Measurements from ENCODE around the gene NPEPPS.

Gene NPEPPS

GRCh38 chr17:47649972-47650524 lies 119.1 kb downstream of the NPEPPS start:
- Histone ChIP-seq H4K91ac (ENCODE audit: low read depth, low read length) (peak overlapping the region; percentile 93), H2BK120ac (ENCODE audit: insufficient read depth, low read length, poor library complexity) (peak overlapping the region; percentile 91), H3K18ac (ENCODE audit: low read length) (peak overlapping the region; percentile 100), H3K27ac (ENCODE audit: low read depth, low read length) (peak overlapping the region; percentile 82), H3K4ac (ENCODE audit: low read depth, low read length) (peak overlapping the region; percentile 95), H3K14ac (ENCODE audit: low read length) (peak overlapping the region; percentile 99), H2AFZ (ENCODE audit: insufficient read depth, low read length, poor library complexity) (peak overlapping the region; percentile 87), H4K12ac (ENCODE audit: low read depth, low read length) (peak overlapping the region; percentile 96), H2BK12ac (ENCODE audit: low read length) (no peak overlapping the region), H3K27me3 (ENCODE audit: insufficient read depth, low read length) (no peaks in the 10 kb centered on the region), H3K23ac (ENCODE audit: low read length) (no peak overlapping the region), H4K8ac (ENCODE audit: low read depth, low read length) (peak overlapping the region; percentile 95), H3K79me2 (ENCODE audit: control insufficient read depth, insufficient read depth, low read length, poor library complexity) (peaks cover 13% of the 10 kb centered on the region), H3K4me3 (ENCODE audit: low read depth, low read length) (peak overlapping the region; percentile 83), H3K9ac (ENCODE audit: low read length) (peak overlapping the region; percentile 90), H2BK5ac (ENCODE audit: low read depth, low read length, poor library complexity) (peak overlapping the region; percentile 78), H3K9me3 (ENCODE audit: insufficient read depth, low read depth, low read length) (no peaks in the 10 kb centered on the region), H2AK5ac (ENCODE audit: low read length) (peak overlapping the region; percentile 98), H3K79me1 (ENCODE audit: low read length) (peaks cover 16% of the 10 kb centered on the region), H3K36me3 (ENCODE audit: control insufficient read depth in 1 of 2, insufficient read depth in 2 of 2, low read length in 2 of 2) (peaks cover 6 to 15% of the 10 kb centered on the region in 2 experiments), H3K4me2 (ENCODE audit: low read length) (peak overlapping the region; percentile 27), H3K4me1 (ENCODE audit: control insufficient read depth in 1 of 2, insufficient read depth in 2 of 2, low read length in 2 of 2) (peaks cover 0 to 9% of the 10 kb centered on the region in 2 experiments)
- no CpG with 5 or more reads among the region's 48 CpGs for WGBS (ENCODE audit: extremely low coverage, insufficient coverage, insufficient read length)
- peak; percentile 30 to 44 for DNase-seq

GRCh38 chr17:47650525-47651522 lies 119.9 kb downstream of the NPEPPS start:
- Histone ChIP-seq H3K9ac (ENCODE audit: low read length) (peak overlapping the region; percentile 90), H3K14ac (ENCODE audit: low read length) (peak overlapping the region; percentile 99), H4K8ac (ENCODE audit: low read depth, low read length) (peak overlapping the region; percentile 95), H3K36me3 (ENCODE audit: control insufficient read depth in 1 of 2, insufficient read depth in 2 of 2, low read length in 2 of 2) (peaks cover 6 to 22% of the 10 kb centered on the region in 2 experiments), H3K9me3 (ENCODE audit: insufficient read depth, low read depth, low read length) (no peaks in the 10 kb centered on the region), H3K4ac (ENCODE audit: low read depth, low read length) (peak overlapping the region; percentile 96), H3K27ac (ENCODE audit: low read depth, low read length) (peak overlapping the region; percentile 82), H2BK12ac (ENCODE audit: low read length) (no peak overlapping the region), H4K91ac (ENCODE audit: low read depth, low read length) (peak overlapping the region; percentile 93), H3K4me3 (ENCODE audit: low read depth, low read length) (peak overlapping the region; percentile 83), H3K4me1 (ENCODE audit: control insufficient read depth in 1 of 2, insufficient read depth in 2 of 2, low read length in 2 of 2) (peaks cover 0 to 9% of the 10 kb centered on the region in 2 experiments), H4K12ac (ENCODE audit: low read depth, low read length) (no peak overlapping the region), H3K79me1 (ENCODE audit: low read length) (peaks cover 16% of the 10 kb centered on the region), H2BK120ac (ENCODE audit: insufficient read depth, low read length, poor library complexity) (peak overlapping the region; percentile 91), H2AFZ (ENCODE audit: insufficient read depth, low read length, poor library complexity) (no peak overlapping the region), H3K23ac (ENCODE audit: low read length) (no peak overlapping the region), H2AK5ac (ENCODE audit: low read length) (peak overlapping the region; percentile 87), H3K18ac (ENCODE audit: low read length) (peak overlapping the region; percentile 100), H3K4me2 (ENCODE audit: low read length) (peak overlapping the region; percentile 87), H2BK5ac (ENCODE audit: low read depth, low read length, poor library complexity) (peak overlapping the region; percentile 57), H3K27me3 (ENCODE audit: insufficient read depth, low read length) (no peaks in the 10 kb centered on the region), H3K79me2 (ENCODE audit: control insufficient read depth, insufficient read depth, low read length, poor library complexity) (peaks cover 13% of the 10 kb centered on the region)
- peak; percentile 92 to 93 for DNase-seq
- no CpG with 5 or more reads among the region's 39 CpGs for WGBS (ENCODE audit: extremely low coverage, insufficient coverage, insufficient read length)

- Histone ChIP-seq H2AK5ac (ENCODE audit: low read length) (no peak overlapping the region), H3K79me2 (ENCODE audit: control insufficient read depth, insufficient read depth, low read length, poor library complexity) (peaks cover 13% of the 10 kb centered on the region), H3K14ac (ENCODE audit: low read length) (no peak overlapping the region), H3K27ac (ENCODE audit: low read depth, low read length) (no peak overlapping the region), H4K8ac (ENCODE audit: low read depth, low read length) (no peak overlapping the region), H3K4me3 (ENCODE audit: low read depth, low read length) (no peak overlapping the region), H3K4me2 (ENCODE audit: low read length) (no peak overlapping the region), H2BK5ac (ENCODE audit: low read depth, low read length, poor library complexity) (no peak overlapping the region), H3K4ac (ENCODE audit: low read depth, low read length) (peak overlapping the region; percentile 77), H3K79me1 (ENCODE audit: low read length) (peaks cover 16% of the 10 kb centered on the region), H3K9ac (ENCODE audit: low read length) (no peak overlapping the region), H3K27me3 (ENCODE audit: insufficient read depth, low read length) (no peaks in the 10 kb centered on the region), H4K91ac (ENCODE audit: low read depth, low read length) (no peak overlapping the region), H3K9me3 (ENCODE audit: insufficient read depth, low read depth, low read length) (no peaks in the 10 kb centered on the region), H4K12ac (ENCODE audit: low read depth, low read length) (no peak overlapping the region), H3K18ac (ENCODE audit: low read length) (no peak overlapping the region), H3K23ac (ENCODE audit: low read length) (no peak overlapping the region), H3K4me1 (ENCODE audit: control insufficient read depth in 1 of 2, insufficient read depth in 2 of 2, low read length in 2 of 2) (peaks cover 0 to 9% of the 10 kb centered on the region in 2 experiments), H2BK12ac (ENCODE audit: low read length) (no peak overlapping the region), H2BK120ac (ENCODE audit: insufficient read depth, low read length, poor library complexity) (no peak overlapping the region), H2AFZ (ENCODE audit: insufficient read depth, low read length, poor library complexity) (no peak overlapping the region), H3K36me3 (ENCODE audit: control insufficient read depth in 1 of 2, insufficient read depth in 2 of 2, low read length in 2 of 2) (peaks cover 14 to 30% of the 10 kb centered on the region in 2 experiments)
- no peak for DNase-seq
- no CpG with 5 or more reads among the region's 2 CpGs for WGBS (ENCODE audit: extremely low coverage, insufficient coverage, insufficient read length)
Measured at GRCh38 chr17:47651704-47652103, 120.8 kb downstream of the NPEPPS start.

GRCh38 chr17:47652570-47652969 lies 121.7 kb downstream of the NPEPPS start:
- WGBS (ENCODE audit: extremely low coverage, insufficient coverage, insufficient read length), result no CpG with 5 or more reads among the region's 6 CpGs
- H3K9me3 ChIP-seq (ENCODE audit: insufficient read depth, low read depth, low read length), result no peaks in the 10 kb centered on the region
- H3K4me1 ChIP-seq (ENCODE audit: control insufficient read depth in 1 of 2, insufficient read depth in 2 of 2, low read length in 2 of 2), result peaks cover 0 to 9% of the 10 kb centered on the region in 2 experiments
- H2AK5ac ChIP-seq (ENCODE audit: low read length), result no peak overlapping the region
- H2BK5ac ChIP-seq (ENCODE audit: low read depth, low read length, poor library complexity), result no peak overlapping the region
- no peak for DNase-seq
- peaks cover 13% of the 10 kb centered on the region for H3K79me2 ChIP-seq (ENCODE audit: control insufficient read depth, insufficient read depth, low read length, poor library complexity)
- no peak overlapping the region for H3K14ac ChIP-seq (ENCODE audit: low read length)
- H4K8ac ChIP-seq (ENCODE audit: low read depth, low read length), result no peak overlapping the region
- H3K4me2 ChIP-seq (ENCODE audit: low read length), result no peak overlapping the region
- no peak overlapping the region for H2BK12ac ChIP-seq (ENCODE audit: low read length)
- H3K27me3 ChIP-seq (ENCODE audit: insufficient read depth, low read length), result no peaks in the 10 kb centered on the region
- H4K91ac ChIP-seq (ENCODE audit: low read depth, low read length), result no peak overlapping the region
- H3K79me1 ChIP-seq (ENCODE audit: low read length), result peaks cover 16% of the 10 kb centered on the region
- H3K4me3 ChIP-seq (ENCODE audit: low read depth, low read length), result no peak overlapping the region
- no peak overlapping the region for H3K9ac ChIP-seq (ENCODE audit: low read length)
- H4K12ac ChIP-seq (ENCODE audit: low read depth, low read length), result no peak overlapping the region
- H3K27ac ChIP-seq (ENCODE audit: low read depth, low read length), result no peak overlapping the region
- no peak overlapping the region for H3K23ac ChIP-seq (ENCODE audit: low read length)
- H3K36me3 ChIP-seq (ENCODE audit: control insufficient read depth in 1 of 2, insufficient read depth in 2 of 2, low read length in 2 of 2), result peaks cover 18 to 37% of the 10 kb centered on the region in 2 experiments
- H2AFZ ChIP-seq (ENCODE audit: insufficient read depth, low read length, poor library complexity), result no peak overlapping the region
- peak overlapping the region; percentile 30 for H3K4ac ChIP-seq (ENCODE audit: low read depth, low read length)
- H3K18ac ChIP-seq (ENCODE audit: low read length), result no peak overlapping the region
- no peak overlapping the region for H2BK120ac ChIP-seq (ENCODE audit: insufficient read depth, low read length, poor library complexity)

Data from trophoblast cell (in vitro differentiated cells and primary cell).